Muscle of arm (tissue), 12 donors: ENCODE results near the gene LRMDA. TPM values are rescaled to one million over a fixed set of nuclear protein-coding genes. Genes with fewer than 3 reads are reported as not detected.

Experiments
- DNase-seq: peaks from one replicate; pipeline ENCODE4 v3.0.0-alpha.2; 2013
- polyA plus RNA-seq, 12 donors: library from polyadenylated mRNA; unstranded; fragments of 120-200 nt; gene quantifications; one replicate each; pipeline ENCODE4 v1.2.1, GENCODE V29; 2013; ENCODE audit not compliant: insufficient read length in 12 of 12

LRMDA gene
- polyA plus RNA-seq, 12 donors = 3.5 to 6.7 (median 5.2) TPM; not detected in 2

- DNase-seq = no peak
These were observed 393.8 kb downstream of the LRMDA start for GRCh38 chr10:75825235-75825634.

GRCh38 chr10:75825661-75826060 lies 394.2 kb downstream of the LRMDA start:
- no peak for DNase-seq

GRCh38 chr10:75826846-75827245 lies 395.4 kb downstream of the LRMDA start:
- DNase-seq = no peak

GRCh38 chr10:75827587-75828021 lies 396.2 kb downstream of the LRMDA start:
- DNase-seq = peak; percentile 77

- DNase-seq = peak; percentile 54
These were observed 397.0 kb downstream of the LRMDA start for GRCh38 chr10:75828413-75828812.

- peak; percentile 60 for DNase-seq
These were observed 404.6 kb downstream of the LRMDA start for GRCh38 chr10:75836064-75836463.

- no peak for DNase-seq
These were observed 407.1 kb downstream of the LRMDA start for GRCh38 chr10:75838486-75838885.

- DNase-seq = no peak
These were observed 407.6 kb downstream of the LRMDA start for GRCh38 chr10:75839020-75839419.

GRCh38 chr10:75841266-75841665 lies 409.8 kb downstream of the LRMDA start:
- DNase-seq = no peak

- no peak for DNase-seq
These were observed 413.9 kb downstream of the LRMDA start for GRCh38 chr10:75845176-75845947.

- DNase-seq = no peak
These were observed 416.1 kb downstream of the LRMDA start for GRCh38 chr10:75847477-75847876.

- no peak for DNase-seq
These were observed 420.3 kb downstream of the LRMDA start for GRCh38 chr10:75851580-75852345.

GRCh38 chr10:75852851-75853484 lies 421.5 kb downstream of the LRMDA start:
- DNase-seq = no peak

- no peak for DNase-seq
These were observed 425.9 kb downstream of the LRMDA start for GRCh38 chr10:75857269-75857846.

GRCh38 chr10:75857896-75858295 lies 426.5 kb downstream of the LRMDA start:
- no peak for DNase-seq

GRCh38 chr10:75858339-75858738 lies 426.9 kb downstream of the LRMDA start:
- DNase-seq = no peak

GRCh38 chr10:75859141-75859540 lies 427.7 kb downstream of the LRMDA start:
- DNase-seq = no peak

GRCh38 chr10:75860009-75860408 lies 428.6 kb downstream of the LRMDA start:
- DNase-seq = no peak

- no peak for DNase-seq
These were observed 430.2 kb downstream of the LRMDA start for GRCh38 chr10:75861582-75861981.

- no peak for DNase-seq
These were observed 431.5 kb downstream of the LRMDA start for GRCh38 chr10:75862935-75863334.

- DNase-seq = no peak
These were observed 433.3 kb downstream of the LRMDA start for GRCh38 chr10:75864717-75865116.
